HEK293 (cell line): ENCODE results near the gene SLIT2.
A peak's percentile ranks its signal among the peaks of the same experiment; 100 is the strongest.

Experiments used
- CTCF ChIA-PET: fragments of 350-600 bp; formaldehyde crosslinking; extraction: SDS; loops from one replicate; lab custom pipeline; 2021; ENCODE audit warnings: antibody characterized with exemption; lab: Yijun Ruan, JAX
- POLR2A ChIA-PET: fragments of 300-600 bp; formaldehyde crosslinking; extraction: SDS; loops from one replicate; lab custom pipeline; 2020; ENCODE audit warnings: antibody characterized with exemption, inconsistent platforms; lab: Yijun Ruan, JAX
- H3K27ac ChIP-seq: fragments of 200-500 bp; sonication (Bioruptor generic); 2 replicates; pipeline ENCODE4 v1.5.1; 2014; ENCODE audit warnings: low read depth, low read length, control low read depth, inconsistent platforms; ENCODE audit errors: extremely low read depth
- H3K36me3 ChIP-seq, 2 experiments: fragments of 200-500 bp in 1 of 2; sonication (Bioruptor generic) in 1 of 2; 1 replicate in 1 of 2; 2 replicates in 1 of 2; pipeline ENCODE4 v1.5.1; 2014 to 2017; ENCODE audit warnings: inconsistent platforms in 2 of 2, low read length in 2 of 2; ENCODE audit not compliant: control insufficient read depth in 2 of 2, insufficient read depth in 1 of 2
- H3K4me1 ChIP-seq: fragments of 200-500 bp; sonication (Bioruptor generic); 2 replicates; pipeline ENCODE4 v1.5.1; 2014; ENCODE audit warnings: mild to moderate bottlenecking, low read length, inconsistent platforms; ENCODE audit not compliant: control insufficient read depth, insufficient read depth
- H3K4me3 ChIP-seq: 2 replicates; pipeline ENCODE4 v1.5.1; 2011; ENCODE audit warnings: low read depth, mild to moderate bottlenecking, control low read depth, low read length, moderate library complexity
- H3K9me3 ChIP-seq: fragments of 200-500 bp; sonication (Bioruptor generic); 2 replicates; pipeline ENCODE4 v1.5.1; 2014; ENCODE audit warnings: low read depth, low read length, inconsistent platforms; ENCODE audit not compliant: control insufficient read depth, insufficient read depth
- GFI1B ChIP-seq: fragments of 450-650 bp; formaldehyde crosslinking; IDR thresholded peaks from 2 replicates; pipeline ENCODE4 v1.5.1; 2016; ENCODE audit warnings: missing biosample characterization, missing genetic modification characterization
- IKZF3 ChIP-seq: fragments of 450-650 bp; IDR thresholded peaks from 2 replicates; pipeline ENCODE4 v1.5.0; 2018; ENCODE audit warnings: missing biosample characterization, mild to moderate bottlenecking, missing genetic modification characterization, moderate library complexity
- KLF7 ChIP-seq: fragments of 450-650 bp; formaldehyde crosslinking; IDR thresholded peaks from 2 replicates; pipeline ENCODE4 v1.5.1; 2016; ENCODE audit warnings: missing biosample characterization, missing genetic modification characterization, borderline replicate concordance
- MZF1 ChIP-seq: fragments of 450-650 bp; formaldehyde crosslinking; IDR thresholded peaks from 2 replicates; pipeline ENCODE4 v1.5.1; 2017; ENCODE audit warnings: missing biosample characterization, missing genetic modification characterization, borderline replicate concordance
- PRDM1 ChIP-seq: fragments of 450-650 bp; formaldehyde crosslinking; IDR thresholded peaks from 2 replicates; pipeline ENCODE4; 2016; ENCODE audit warnings: missing biosample characterization, missing genetic modification characterization
- PRDM6 ChIP-seq: fragments of 450-650 bp; formaldehyde crosslinking; IDR thresholded peaks from 2 replicates; pipeline ENCODE4 v1.5.1; 2017; ENCODE audit warnings: missing biosample characterization, missing genetic modification characterization
- REPIN1 ChIP-seq: fragments of 450-650 bp; formaldehyde crosslinking; IDR thresholded peaks from 2 replicates; pipeline ENCODE4 v1.5.1; 2017; ENCODE audit warnings: missing biosample characterization, missing genetic modification characterization, low read depth
- SP2 ChIP-seq: fragments of 450-650 bp; formaldehyde crosslinking; IDR thresholded peaks from 2 replicates; pipeline ENCODE4 v1.5.1; 2016; ENCODE audit warnings: missing biosample characterization, missing genetic modification characterization
- TCF7L2 ChIP-seq: IDR thresholded peaks from 2 replicates; pipeline ENCODE4 v1.6.1; 2011; ENCODE audit warnings: low read depth, mild to moderate bottlenecking, inconsistent platforms, low read length, moderate library complexity, borderline replicate concordance
- WT1 ChIP-seq: fragments of 450-650 bp; formaldehyde crosslinking; IDR thresholded peaks from 2 replicates; pipeline ENCODE4 v1.5.1; 2016; ENCODE audit warnings: missing biosample characterization, missing genetic modification characterization
- ZFHX2 ChIP-seq: fragments of 450-650 bp; formaldehyde crosslinking; conservative IDR thresholded peaks from 2 replicates; pipeline ENCODE4 v1.5.1; 2016; ENCODE audit warnings: missing biosample characterization, missing genetic modification characterization
- ZFP3 ChIP-seq: fragments of 450-650 bp; formaldehyde crosslinking; IDR thresholded peaks from 2 replicates; pipeline ENCODE4 v1.5.1; 2016; ENCODE audit warnings: low read depth, missing biosample characterization, missing genetic modification characterization
- ZFP41 ChIP-seq: fragments of 450-650 bp; formaldehyde crosslinking; IDR thresholded peaks from 2 replicates; pipeline ENCODE4 v1.5.1; 2016; ENCODE audit warnings: missing biosample characterization, missing genetic modification characterization, borderline replicate concordance
- ZNF138 ChIP-seq: fragments of 450-650 bp; formaldehyde crosslinking; IDR thresholded peaks from 2 replicates; pipeline ENCODE4 v1.5.1; 2016; ENCODE audit warnings: missing biosample characterization, missing genetic modification characterization, borderline replicate concordance
- ZNF184 ChIP-seq: fragments of 450-650 bp; IDR thresholded peaks from 2 replicates; pipeline ENCODE4 v1.5.1; 2018; ENCODE audit warnings: missing biosample characterization, mild to moderate bottlenecking, missing genetic modification characterization
- ZNF248 ChIP-seq: fragments of 450-650 bp; formaldehyde crosslinking; IDR thresholded peaks from 2 replicates; pipeline ENCODE4 v1.5.1; 2017; ENCODE audit warnings: missing biosample characterization, missing genetic modification characterization
- ZNF341 ChIP-seq: fragments of 450-650 bp; formaldehyde crosslinking; IDR thresholded peaks from 2 replicates; pipeline ENCODE4; 2016; ENCODE audit warnings: low read depth, missing biosample characterization, missing genetic modification characterization
- ZNF366 ChIP-seq: fragments of 450-650 bp; formaldehyde crosslinking; conservative IDR thresholded peaks from 2 replicates; pipeline ENCODE4 v1.5.1; 2016; ENCODE audit warnings: missing biosample characterization, missing genetic modification characterization
- ZNF433 ChIP-seq: fragments of 450-650 bp; formaldehyde crosslinking; IDR thresholded peaks from 2 replicates; pipeline ENCODE4 v1.5.1; 2016; ENCODE audit warnings: missing biosample characterization, missing genetic modification characterization, low read depth
- ZNF48 ChIP-seq: fragments of 450-650 bp; formaldehyde crosslinking; IDR thresholded peaks from 2 replicates; pipeline ENCODE4 v1.5.1; 2016; ENCODE audit warnings: missing biosample characterization, missing genetic modification characterization
- ZNF510 ChIP-seq: fragments of 450-650 bp; formaldehyde crosslinking; IDR thresholded peaks from 2 replicates; pipeline ENCODE4 v1.5.1; 2018; ENCODE audit warnings: mild to moderate bottlenecking, missing genetic modification characterization, missing biosample characterization; ENCODE audit not compliant: insufficient replicate concordance
- ZNF521 ChIP-seq: fragments of 450-650 bp; formaldehyde crosslinking; IDR thresholded peaks from 2 replicates; pipeline ENCODE4 v1.5.1; 2017; ENCODE audit warnings: missing biosample characterization, mild to moderate bottlenecking, missing genetic modification characterization
- ZNF571 ChIP-seq: fragments of 450-650 bp; formaldehyde crosslinking; IDR thresholded peaks from 2 replicates; pipeline ENCODE4 v1.5.0; 2017; ENCODE audit warnings: missing biosample characterization, missing genetic modification characterization
- ZNF707 ChIP-seq: fragments of 450-650 bp; formaldehyde crosslinking; IDR thresholded peaks from 2 replicates; pipeline ENCODE4 v1.5.1; 2016; ENCODE audit warnings: missing biosample characterization, missing genetic modification characterization
- ZNF776 ChIP-seq: fragments of 450-650 bp; formaldehyde crosslinking; IDR thresholded peaks from 2 replicates; pipeline ENCODE4 v1.5.0; 2017; ENCODE audit warnings: missing biosample characterization, missing genetic modification characterization, borderline replicate concordance
- ZNF777 ChIP-seq: fragments of 450-650 bp; formaldehyde crosslinking; IDR thresholded peaks from 2 replicates; pipeline ENCODE4 v1.5.1; 2017; ENCODE audit warnings: missing biosample characterization, missing genetic modification characterization, borderline replicate concordance
- ZSCAN18 ChIP-seq: fragments of 450-650 bp; formaldehyde crosslinking; IDR thresholded peaks from 2 replicates; pipeline ENCODE4 v1.5.1; 2016; ENCODE audit warnings: missing biosample characterization, missing genetic modification characterization

Gene SLIT2

GRCh38 chr4:20255823-20256222, 4.1 kb downstream of the SLIT2 start:
- 0 out of 2 replicates have a peak overlapping the region, but pooled peaks have one; percentile 33 for H3K27ac ChIP-seq
- CTCF ChIA-PET = no interaction called here

GRCh38 chr4:20256381-20256881, 4.7 kb downstream of the SLIT2 start:
- Histone ChIP-seq H3K9me3 (no peaks in the 10 kb centered on the region), H3K27ac (no peak overlapping the region), H3K36me3 (peaks cover 0 to 73% of the 10 kb centered on the region in 2 experiments; a peak in 2 of 3 replicates), H3K4me1 (no peaks in the 10 kb centered on the region), H3K4me3 (peak overlapping the region; percentile 84)
- ChIA-PET POLR2A (no interaction called here), CTCF (no interaction called here)
- peak; percentile 64 for TF ChIP-seq PRDM1 (tag by site-specific recombination)
- TF ChIP-seq PRDM6 (tag by site-specific recombination) = peak; percentile 81
- TF ChIP-seq ZNF366 (tag by site-specific recombination) = 0 out of 2 replicates have a peak, but pooled peaks have one; percentile 25
- no peak for TF ChIP-seq ZNF48 (tag by site-specific recombination)
- TF ChIP-seq REPIN1 (tag by site-specific recombination) = no peak
- TF ChIP-seq ZNF184 = no peak

More at GRCh38 chr4:20255823-20256222, 4.1 kb downstream of the SLIT2 start:
- POLR2A ChIA-PET = no interaction called here
- no peaks in the 10 kb centered on the region for H3K9me3 ChIP-seq
- H3K4me1 ChIP-seq = no peaks in the 10 kb centered on the region
- peak overlapping the region; percentile 84 for H3K4me3 ChIP-seq
- H3K36me3 ChIP-seq = peaks cover 0 to 67% of the 10 kb centered on the region in 2 experiments; a peak in 2 of 3 replicates
- no peak for TF ChIP-seq WT1
- no peak for TF ChIP-seq ZNF138
- no peak for TF ChIP-seq ZSCAN18
- TF ChIP-seq ZNF341 (tag by site-specific recombination) = no peak
- TF ChIP-seq ZNF521 (tag by site-specific recombination) = no peak
- no peak for TF ChIP-seq ZFP41 (tag by site-specific recombination)
- TF ChIP-seq PRDM6 (tag by site-specific recombination) = peak; percentile 92
- no peak for TF ChIP-seq MZF1
- no peak for TF ChIP-seq ZFHX2
- no peak for TF ChIP-seq ZNF707
- no peak for TF ChIP-seq ZNF248 (tag by site-specific recombination)
- TF ChIP-seq ZNF433 = no peak
- TF ChIP-seq ZNF571 = no peak
- no peak for TF ChIP-seq KLF7 (tag by site-specific recombination)
- no peak for TF ChIP-seq IKZF3 (tag by site-specific recombination)
- no peak for TF ChIP-seq ZFP3 (tag by site-specific recombination)
- no peak for TF ChIP-seq ZNF776 (tag by site-specific recombination)
- no peak for TF ChIP-seq ZNF510 (tag by site-specific recombination)
- TF ChIP-seq SP2 (tag by site-specific recombination) = no peak
- TF ChIP-seq TCF7L2 = peak; percentile 46; the same call in 1 of the 2 replicates
- 0 out of 2 replicates have a peak, but pooled peaks have one; percentile 5 for TF ChIP-seq GFI1B (tag by site-specific recombination)
- no peak for TF ChIP-seq ZNF777 (tag by site-specific recombination)
